Liver (tissue), 9 donors: ENCODE data around the gene SELENOI. TPM values are rescaled to one million over a fixed set of nuclear protein-coding genes. Genes with fewer than 3 reads are reported as not detected.
"Not testable (repeated sequence)": the region's sequence is repeated elsewhere in the genome, so short reads cannot be mapped to it uniquely, and the experiment has no call there.

Experiments used
- DNase-seq: peaks from one replicate; pipeline ENCODE4 v3.0.0-alpha.2; 2017; ENCODE audit warnings: low spot score
- H3K27ac ChIP-seq, 2 donors: one replicate each; pipeline ENCODE4 v1.7.0; 2013; ENCODE audit warnings: inconsistent platforms in 2 of 2, low read length in 2 of 2, control low read depth in 1 of 2, low read depth in 1 of 2, mild to moderate bottlenecking in 1 of 2
- H3K27me3 ChIP-seq, 4 donors: one replicate each; pipeline versions ENCODE4 v1.6.1 to v1.7.0; 2013; ENCODE audit warnings: low read length in 3 of 4, inconsistent platforms in 1 of 4, mild to moderate bottlenecking in 1 of 4, moderate library complexity in 1 of 4; ENCODE audit not compliant: control insufficient read depth in 4 of 4, insufficient read depth in 4 of 4
- H3K36me3 ChIP-seq, 4 donors: one replicate each; pipeline versions ENCODE4 v1.6.1 to v1.7.0; 2013; ENCODE audit warnings: low read length in 3 of 4, mild to moderate bottlenecking in 3 of 4, low read depth in 1 of 4, moderate library complexity in 1 of 4; ENCODE audit not compliant: control insufficient read depth in 4 of 4, insufficient read depth in 3 of 4
- H3K4me1 ChIP-seq, 4 donors: one replicate each; pipeline versions ENCODE4 v1.6.1 to v1.7.0; 2013; ENCODE audit warnings: low read length in 3 of 4, mild to moderate bottlenecking in 3 of 4, moderate library complexity in 1 of 4; ENCODE audit not compliant: control insufficient read depth in 4 of 4, insufficient read depth in 4 of 4
- H3K4me3 ChIP-seq, 3 donors: one replicate each; pipeline versions ENCODE4 v1.6.1 to v1.7.0; 2013; ENCODE audit warnings: low read length in 3 of 3, control low read depth in 1 of 3, low read depth in 1 of 3, mild to moderate bottlenecking in 1 of 3
- H3K9ac ChIP-seq, 2 donors: one replicate each; pipeline ENCODE4 v1.7.0; 2013; ENCODE audit warnings: low read length in 2 of 2, mild to moderate bottlenecking in 2 of 2, moderate library complexity in 2 of 2, control low read depth in 1 of 2, low read depth in 1 of 2
- H3K9me3 ChIP-seq, 4 donors: one replicate each; pipeline versions ENCODE4 v1.6.1 to v1.7.0; 2013; ENCODE audit warnings: low read length in 3 of 4; ENCODE audit not compliant: control insufficient read depth in 4 of 4
- ATF3 ChIP-seq: IDR thresholded peaks from 2 replicates; pipeline ENCODE4 v1.6.1; 2016; ENCODE audit warnings: antibody characterized with exemption
- CTCF ChIP-seq: fragments of 150-350 bp; IDR thresholded peaks from 2 replicates; pipeline ENCODE4 v1.5.1; 2017; ENCODE audit warnings: improper control_type of control experiment, low read depth, low read length; ENCODE audit not compliant: missing input control
- EGR1 ChIP-seq, 2 donors: IDR thresholded peaks; 2 replicates each; pipeline ENCODE4 v1.6.1; 2016 to 2018; ENCODE audit warnings: antibody characterized with exemption in 2 of 2, low read depth in 2 of 2
- FOXA1 ChIP-seq: IDR thresholded peaks from 2 replicates; pipeline ENCODE4 v1.6.1; 2016; ENCODE audit warnings: antibody characterized with exemption
- FOXA2 ChIP-seq: IDR thresholded peaks from 2 replicates; pipeline ENCODE4 v1.6.1; 2016; ENCODE audit warnings: antibody characterized with exemption
- GABPA ChIP-seq, 2 donors: IDR thresholded peaks in 1 of 2; conservative IDR thresholded peaks in 1 of 2; 2 replicates each; pipeline ENCODE4 v1.6.1; 2016; ENCODE audit warnings: antibody characterized with exemption in 2 of 2, mild to moderate bottlenecking in 1 of 2, moderate library complexity in 1 of 2
- HNF4A ChIP-seq, 2 donors: conservative IDR thresholded peaks; 2 replicates each; pipeline ENCODE4 v1.6.1; 2016; ENCODE audit warnings: antibody characterized with exemption in 2 of 2, mild to moderate bottlenecking in 2 of 2
- HNF4G ChIP-seq: IDR thresholded peaks from 2 replicates; pipeline ENCODE4 v1.6.1; 2016; ENCODE audit warnings: antibody characterized with exemption
- JUND ChIP-seq, 2 donors: IDR thresholded peaks; 2 replicates each; pipeline ENCODE4 v1.6.1; 2016; ENCODE audit warnings: antibody characterized with exemption in 2 of 2
- MAX ChIP-seq: IDR thresholded peaks from 2 replicates; pipeline ENCODE4 v1.6.1; 2016; ENCODE audit warnings: antibody characterized with exemption
- NR2F2 ChIP-seq: IDR thresholded peaks from 2 replicates; pipeline ENCODE4 v1.6.1; 2016; ENCODE audit warnings: antibody characterized with exemption
- RAD21 ChIP-seq, 2 donors: IDR thresholded peaks; 2 replicates each; pipeline ENCODE4 v1.6.1; 2016; ENCODE audit warnings: antibody characterized with exemption in 2 of 2, mild to moderate bottlenecking in 2 of 2
- REST ChIP-seq: IDR thresholded peaks from 2 replicates; pipeline ENCODE4 v1.6.1; 2016; ENCODE audit warnings: antibody characterized with exemption, mild to moderate bottlenecking
- RXRA ChIP-seq, 2 donors: IDR thresholded peaks; 2 replicates each; pipeline ENCODE4 v1.6.1; 2017 to 2018; ENCODE audit warnings: antibody characterized with exemption in 2 of 2, mild to moderate bottlenecking in 1 of 2
- SP1 ChIP-seq: IDR thresholded peaks from 2 replicates; pipeline ENCODE4 v1.6.1; 2018; ENCODE audit warnings: antibody characterized with exemption, mild to moderate bottlenecking
- TAF1 ChIP-seq: conservative IDR thresholded peaks from 2 replicates; pipeline ENCODE4 v1.6.1; 2016; ENCODE audit warnings: antibody characterized with exemption, mild to moderate bottlenecking
- YY1 ChIP-seq: IDR thresholded peaks from 2 replicates; pipeline ENCODE4 v1.6.1; 2016; ENCODE audit warnings: antibody characterized with exemption, mild to moderate bottlenecking
- ZBTB33 ChIP-seq: IDR thresholded peaks from 2 replicates; pipeline ENCODE4 v1.6.1; 2016; ENCODE audit warnings: antibody characterized with exemption
- WGBS: extraction: QIAGEN DNeasy Blood & Tissue Kit; methylation state at CpG from one replicate; pipeline ENCODE4 v1.1.7; 2013; 5-methylcytosine and 5-hydroxymethylcytosine counted together
- polyA plus RNA-seq, 2 donors: library from polyadenylated mRNA; stranded (reverse) in 1 of 2; unstranded in 1 of 2; fragments of 200-250 nt in 1 of 2; fragments of >200 nt in 1 of 2; fragmentation: Nextera tagmentation in 1 of 2; extraction: Ambion mirVana in 1 of 2; gene quantifications; one replicate each; pipeline versions ENCODE4 v1.2.1 to v1.2.3, GENCODE V29; 2013 to 2015
- total RNA-seq, 2 donors: library from RNA; depleted of rRNA; stranded (reverse); fragments of >200 nt; gene quantifications; one replicate each; pipeline ENCODE4 v1.2.3, GENCODE V29; 2014
- donor health status: healthy.
- donor health status: healthy.
- donor health status: healthy.
- donor health status: healthy.
- donor health status: healthy.

SELENOI gene
- total and polyA plus RNA-seq, 4 donors: 6.2 to 55.9 (median 17.5) TPM

- WGBS: 67% methylated on average over 22 of the region's 22 CpGs
- H3K9ac ChIP-seq: no peak overlapping the region
- H3K27me3 ChIP-seq: no peaks in the 10 kb centered on the region
- H3K4me3 ChIP-seq: no peak overlapping the region
- H3K9me3 ChIP-seq: no peaks in the 10 kb centered on the region
- H3K27ac ChIP-seq: no peak overlapping the region
- DNase-seq: no peak
- TF ChIP-seq RAD21 (IDR thresholded peaks at IDR 0.05) (no peak), SP1 (no peak), HNF4A (conservative IDR thresholded peaks at IDR 0.05) (no peak), FOXA2 (no peak), FOXA1 (no peak)
- H3K36me3 ChIP-seq: no peaks in the 10 kb centered on the region
- peaks cover 0 to 10% (median 2%) of the 10 kb centered on the region in 4 donors for H3K4me1 ChIP-seq
These were observed 45.6 kb upstream of the SELENOI start for GRCh38 chr2:26300234-26300925.

- Histone ChIP-seq H3K4me1 (peaks cover 0 to 10% (median 2%) of the 10 kb centered on the region in 4 donors), H3K27me3 (no peaks in the 10 kb centered on the region), H3K9me3 (no peaks in the 10 kb centered on the region), H3K36me3 (no peaks in the 10 kb centered on the region), H3K9ac (no peak overlapping the region), H3K27ac (no peak overlapping the region), H3K4me3 (no peak overlapping the region)
- TF ChIP-seq HNF4A (conservative IDR thresholded peaks at IDR 0.05) (no peak), JUND (IDR thresholded peaks at IDR 0.05) (no peak), RXRA (IDR thresholded peaks at IDR 0.05) (no peak), NR2F2 (no peak), SP1 (no peak), ZBTB33 (no peak), EGR1 (IDR thresholded peaks at IDR 0.05; ENCODE audit: low read depth in 2 of 2) (no peak), REST (no peak), TAF1 (no peak), YY1 (no peak), FOXA1 (no peak), RAD21 (IDR thresholded peaks at IDR 0.05) (no peak), HNF4G (no peak), FOXA2 (no peak), CTCF (no peak), MAX (no peak), ATF3 (no peak), GABPA (IDR thresholded peaks at IDR 0.05 in 1 of 2, conservative IDR thresholded peaks at IDR 0.05 in 1 of 2) (no peak)
- WGBS: 58% methylated on average over 6 of the region's 6 CpGs
- DNase-seq: no peak
These were observed 43.1 kb upstream of the SELENOI start for GRCh38 chr2:26302846-26303245.

- not testable (repeated sequence) for H3K36me3 ChIP-seq, H3K27ac ChIP-seq, H3K4me3 ChIP-seq, H3K27me3 ChIP-seq, DNase-seq, H3K9me3 ChIP-seq, H3K4me1 ChIP-seq, H3K9ac ChIP-seq
- 83% methylated on average over 7 of the region's 7 CpGs for WGBS
These were observed 40.8 kb upstream of the SELENOI start for GRCh38 chr2:26305094-26305493.
